GM06990 (cell line): Measurements from ENCODE around the gene TBL1X.
A peak's percentile ranks its signal among the peaks of the same experiment; 100 is the strongest.

Experiments used
- DNase-seq: peaks from one replicate; pipeline ENCODE4 v3.0.0-alpha.2; 2011; ENCODE audit not compliant: insufficient read length; ENCODE audit errors: extremely low read depth
- H3K27me3 ChIP-seq: replicated peaks from 2 replicates; pipeline ENCODE4 v1.6.0; 2011; ENCODE audit warnings: low read length; ENCODE audit not compliant: control insufficient read depth, insufficient read depth
- H3K36me3 ChIP-seq: 2 replicates; pipeline ENCODE4 v1.5.1; 2011; ENCODE audit warnings: low read length; ENCODE audit not compliant: control insufficient read depth, insufficient read depth
- H3K4me3 ChIP-seq: replicated peaks from 2 replicates; pipeline ENCODE4 v1.5.1; 2011; ENCODE audit warnings: low read depth, mild to moderate bottlenecking, control low read depth, low read length
- CTCF ChIP-seq: IDR thresholded peaks from 2 replicates; pipeline ENCODE4 v1.5.1; 2011; ENCODE audit warnings: low read length, control low read depth, mild to moderate bottlenecking, inconsistent platforms; ENCODE audit not compliant: insufficient read depth, poor library complexity, severe bottlenecking

TBL1X gene

GRCh38 chrX:9465380-9466123, 694 bp downstream of the TBL1X start:
- Histone ChIP-seq H3K4me3 (peak overlapping the region; percentile 64), H3K36me3 (no peaks in the 10 kb centered on the region), H3K27me3 (no peaks in the 10 kb centered on the region)
- peak; percentile 50 for DNase-seq
- no peak for TF ChIP-seq CTCF

GRCh38 chrX:9466124-9466495, 1.3 kb downstream of the TBL1X start:
- DNase-seq: peak; percentile 29
- Histone ChIP-seq H3K27me3 (no peaks in the 10 kb centered on the region), H3K4me3 (peak overlapping the region; percentile 64), H3K36me3 (no peaks in the 10 kb centered on the region)
- TF ChIP-seq CTCF: no peak

- DNase-seq: no peak
- TF ChIP-seq CTCF: no peak
- peak overlapping the region; percentile 64 for H3K4me3 ChIP-seq
- H3K36me3 ChIP-seq: no peaks in the 10 kb centered on the region
- no peaks in the 10 kb centered on the region for H3K27me3 ChIP-seq
These were observed 1.9 kb downstream of the TBL1X start for GRCh38 chrX:9466736-9467135.

- DNase-seq: no peak
- no peaks in the 10 kb centered on the region for H3K27me3 ChIP-seq
- no peak overlapping the region for H3K4me3 ChIP-seq
- no peak for TF ChIP-seq CTCF
- no peaks in the 10 kb centered on the region for H3K36me3 ChIP-seq
These were observed 2.3 kb downstream of the TBL1X start for GRCh38 chrX:9467146-9467545.

GRCh38 chrX:9467751-9468150, 2.9 kb downstream of the TBL1X start:
- Histone ChIP-seq H3K36me3 (no peaks in the 10 kb centered on the region), H3K4me3 (no peak overlapping the region), H3K27me3 (no peaks in the 10 kb centered on the region)
- no peak for DNase-seq
- no peak for TF ChIP-seq CTCF

- no peak overlapping the region for H3K4me3 ChIP-seq
- TF ChIP-seq CTCF: no peak
- no peaks in the 10 kb centered on the region for H3K36me3 ChIP-seq
- no peak for DNase-seq
- H3K27me3 ChIP-seq: no peaks in the 10 kb centered on the region
These were observed 6.7 kb downstream of the TBL1X start for GRCh38 chrX:9471571-9471985.
